WTC11 (cell line): ENCODE measurements around the gene PTPRN2. TPM values are rescaled to one million over a fixed set of nuclear protein-coding genes. Genes with fewer than 3 reads are reported as not detected.

Experiments
- ATAC-seq: fragments of 200-7000 bp; cut with Tn5 transposase; 2 replicates; pipeline ENCODE4 v1.10.0; 2021; ENCODE audit warnings: mild to moderate bottlenecking, moderate library complexity
- CTCF ChIA-PET: fragments of 300-600 bp; sonication (Branson Sonifier 250); formaldehyde crosslinking; loops from one replicate; lab custom pipeline; 2021; ENCODE audit warnings: antibody characterized with exemption; lab: Charles Lee
- POLR2A ChIA-PET: fragments of 350-600 bp; sonication (Branson Sonifier 250); formaldehyde crosslinking; loops from one replicate; lab custom pipeline; 2021; ENCODE audit warnings: antibody characterized with exemption; lab: Charles Lee
- DNase-seq: peaks from one replicate; pipeline ENCODE4 v3.0.0; 2021; ENCODE audit warnings: low spot score
- H3K27ac Mint-ChIP-seq: 2 replicates; pipeline ENCODE4 v1.8.0; 2021; ENCODE audit warnings: mixed read lengths
- H3K27me3 Mint-ChIP-seq: 2 replicates; pipeline ENCODE4 v1.8.0; 2021; ENCODE audit warnings: low read depth, mild to moderate bottlenecking, moderate library complexity, mixed read lengths
- H3K36me3 Mint-ChIP-seq: 2 replicates; pipeline ENCODE4 v1.8.0; 2021; ENCODE audit warnings: mixed read lengths
- H3K4me1 Mint-ChIP-seq: 2 replicates; pipeline ENCODE4 v1.8.0; 2022; ENCODE audit warnings: mixed read lengths
- H3K4me3 Mint-ChIP-seq: 2 replicates; pipeline ENCODE4 v1.8.0; 2021; ENCODE audit warnings: mild to moderate bottlenecking, moderate library complexity, mixed read lengths
- H3K9me3 Mint-ChIP-seq: 2 replicates; pipeline ENCODE4 v1.8.0; 2021; ENCODE audit warnings: mixed read lengths
- CREB1 ChIP-seq: sonication (generic); formaldehyde crosslinking; IDR thresholded peaks from 2 replicates; pipeline ENCODE4 v1.8.0; 2023; ENCODE audit warnings: mild to moderate bottlenecking, missing genetic modification reagents
- EMX1 ChIP-seq: fragments of 250-450 bp; sonication (Bioruptor Pico); IDR thresholded peaks from 2 replicates; pipeline ENCODE4 v1.8.0; 2021; ENCODE audit warnings: mild to moderate bottlenecking
- FOXJ3 ChIP-seq: sonication (generic); formaldehyde crosslinking; IDR thresholded peaks from 2 replicates; pipeline ENCODE4 v1.9.0; 2021; ENCODE audit warnings: missing genetic modification reagents, mild to moderate bottlenecking, borderline replicate concordance
- FOXK1 ChIP-seq: sonication (generic); formaldehyde crosslinking; IDR thresholded peaks from 2 replicates; pipeline ENCODE4 v1.8.0; 2022; ENCODE audit warnings: mild to moderate bottlenecking, moderate library complexity, missing genetic modification reagents
- GABPB1 ChIP-seq: sonication (generic); formaldehyde crosslinking; IDR thresholded peaks from 2 replicates; pipeline ENCODE4 v1.8.1; 2023; ENCODE audit warnings: mild to moderate bottlenecking, missing genetic modification reagents
- JUN ChIP-seq: sonication (generic); formaldehyde crosslinking; IDR thresholded peaks from 2 replicates; pipeline ENCODE4 v1.8.0; 2023; ENCODE audit warnings: mild to moderate bottlenecking, missing genetic modification reagents
- MXD4 ChIP-seq: fragments of 250-450 bp; sonication (Bioruptor Pico); IDR thresholded peaks from 2 replicates; pipeline ENCODE4 v1.8.0; 2021; ENCODE audit warnings: mild to moderate bottlenecking, moderate library complexity, borderline replicate concordance
- NFATC4 ChIP-seq: fragments of 250-450 bp; sonication (Bioruptor Pico); IDR thresholded peaks from 2 replicates; pipeline ENCODE4 v1.9.0; 2021; ENCODE audit warnings: mild to moderate bottlenecking
- SOX15 ChIP-seq: fragments of 250-450 bp; sonication (Bioruptor Pico); IDR thresholded peaks from 2 replicates; pipeline ENCODE4 v1.9.0; 2021; ENCODE audit warnings: mild to moderate bottlenecking
- STAT6 ChIP-seq: sonication (generic); formaldehyde crosslinking; conservative IDR thresholded peaks from 2 replicates; pipeline ENCODE4 v1.8.1; 2023; ENCODE audit warnings: mild to moderate bottlenecking, low read depth, missing genetic modification reagents, moderate library complexity
- TCF7 ChIP-seq: sonication (generic); formaldehyde crosslinking; IDR thresholded peaks from 2 replicates; pipeline ENCODE4 v1.8.0; 2022; ENCODE audit warnings: mild to moderate bottlenecking, low read depth, missing genetic modification reagents, moderate library complexity
- TP53 ChIP-seq: sonication (generic); formaldehyde crosslinking; IDR thresholded peaks from 2 replicates; pipeline ENCODE4 v1.8.1; 2023; ENCODE audit warnings: mild to moderate bottlenecking, missing genetic modification reagents
- ZBTB21 ChIP-seq: sonication (generic); formaldehyde crosslinking; IDR thresholded peaks from 2 replicates; pipeline ENCODE4 v1.8.1; 2023; ENCODE audit warnings: mild to moderate bottlenecking, missing genetic modification reagents, borderline replicate concordance
- ZMAT4 ChIP-seq: fragments of 250-450 bp; sonication (Bioruptor Pico); IDR thresholded peaks from 2 replicates; pipeline ENCODE4 v1.9.0; 2021; ENCODE audit warnings: mild to moderate bottlenecking
- ZNF263 ChIP-seq: sonication (generic); formaldehyde crosslinking; IDR thresholded peaks from 2 replicates; pipeline ENCODE4 v1.8.1; 2022; ENCODE audit warnings: low read depth, mild to moderate bottlenecking, moderate library complexity, missing genetic modification reagents
- ZNF532 ChIP-seq: fragments of 250-450 bp; sonication (Bioruptor Pico); IDR thresholded peaks from 2 replicates; pipeline ENCODE4 v1.9.0; 2021; ENCODE audit warnings: mild to moderate bottlenecking, borderline replicate concordance
- total RNA-seq: library from RNA; stranded (reverse); gene quantifications from 3 replicates; pipeline ENCODE4 v1.2.3, GENCODE V29; 2021

Gene PTPRN2
- total RNA-seq, 1 experiment from 2014 or later, result 4.7 TPM

GRCh38 chr7:157839672-157840167, 747.9 kb downstream of the PTPRN2 start:
- ChIA-PET CTCF (no interaction called here), POLR2A (no interaction called here)
- Mint-ChIP-seq H3K36me3 (peaks cover 15% of the 10 kb centered on the region), H3K9me3 (peaks cover 28% of the 10 kb centered on the region), H3K4me3 (no peak overlapping the region), H3K4me1 (peaks cover 32% of the 10 kb centered on the region), H3K27me3 (0 out of 2 replicates have a peak, but pooled peaks cover 2% of the 10 kb centered on the region), H3K27ac (no peak overlapping the region)
- TF ChIP-seq TCF7 (no peak), MXD4 (CRISPR knock-in tag) (no peak), FOXK1 (CRISPR knock-in tag) (no peak), STAT6 (CRISPR knock-in tag) (no peak), CREB1 (CRISPR knock-in tag) (no peak), TP53 (CRISPR knock-in tag) (no peak), ZNF532 (CRISPR knock-in tag) (no peak)
- DNase-seq (no peak), ATAC-seq (no peak)

GRCh38 chr7:157839226-157839625, 748.4 kb downstream of the PTPRN2 start:
- POLR2A ChIA-PET, result no interaction called here

More at GRCh38 chr7:157839226-157839625, 748.4 kb downstream of the PTPRN2 start:
- H3K4me1 Mint-ChIP-seq, result peaks cover 32% of the 10 kb centered on the region
- CTCF ChIA-PET, result no interaction called here
- peaks cover 24% of the 10 kb centered on the region for H3K9me3 Mint-ChIP-seq
- H3K36me3 Mint-ChIP-seq, result peaks cover 15% of the 10 kb centered on the region
- DNase-seq, result no peak
- no peak overlapping the region for H3K27ac Mint-ChIP-seq
- H3K27me3 Mint-ChIP-seq, result 0 out of 2 replicates have a peak, but pooled peaks cover 2% of the 10 kb centered on the region
- no peak for ATAC-seq
- no peak for TF ChIP-seq SOX15 (CRISPR knock-in tag)
- TF ChIP-seq ZMAT4 (CRISPR knock-in tag), result no peak
- no peak for TF ChIP-seq JUN (CRISPR knock-in tag)
- TF ChIP-seq ZBTB21 (CRISPR knock-in tag), result no peak
- no peak for TF ChIP-seq EMX1 (CRISPR knock-in tag)
- TF ChIP-seq FOXJ3, result no peak
- no peak for TF ChIP-seq STAT6 (CRISPR knock-in tag)
- TF ChIP-seq GABPB1 (CRISPR knock-in tag), result no peak
- TF ChIP-seq NFATC4 (CRISPR knock-in tag), result no peak
- TF ChIP-seq ZNF263, result no peak
- no peak overlapping the region for H3K4me3 Mint-ChIP-seq
